GM12874 (cell line): ENCODE data around the gene KIRREL3.

Experiments used
- TF ChIP-seq, protein P1 (sequence below): IDR thresholded peaks from 2 replicates; pipeline ENCODE4 v1.5.1; 2011; ENCODE audit warnings: low read depth, mild to moderate bottlenecking, control low read depth, low read length, moderate library complexity; ENCODE audit not compliant: insufficient read depth

KIRREL3 gene

DNA sequence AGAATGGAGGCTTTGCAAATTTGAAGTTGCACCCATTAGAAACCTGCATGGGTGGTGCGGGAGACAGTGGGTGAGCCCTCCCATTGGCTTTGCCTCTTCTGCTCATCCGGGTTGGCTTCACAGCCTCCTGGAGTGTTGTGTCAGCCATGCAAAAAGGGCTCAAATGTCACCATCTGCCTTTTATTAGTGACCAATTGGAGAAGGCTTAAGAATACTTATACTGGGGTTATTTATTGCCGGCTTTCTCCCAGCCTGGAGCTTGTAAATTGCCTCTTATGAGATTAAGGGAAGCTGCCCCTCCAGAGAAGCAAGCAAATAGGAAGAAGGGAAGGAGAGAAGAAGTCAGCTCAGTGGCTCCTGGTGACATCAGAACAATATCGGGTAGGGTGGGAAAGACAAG, 462.5 kb downstream of the KIRREL3 start:
- TF ChIP-seq, protein P1, sequence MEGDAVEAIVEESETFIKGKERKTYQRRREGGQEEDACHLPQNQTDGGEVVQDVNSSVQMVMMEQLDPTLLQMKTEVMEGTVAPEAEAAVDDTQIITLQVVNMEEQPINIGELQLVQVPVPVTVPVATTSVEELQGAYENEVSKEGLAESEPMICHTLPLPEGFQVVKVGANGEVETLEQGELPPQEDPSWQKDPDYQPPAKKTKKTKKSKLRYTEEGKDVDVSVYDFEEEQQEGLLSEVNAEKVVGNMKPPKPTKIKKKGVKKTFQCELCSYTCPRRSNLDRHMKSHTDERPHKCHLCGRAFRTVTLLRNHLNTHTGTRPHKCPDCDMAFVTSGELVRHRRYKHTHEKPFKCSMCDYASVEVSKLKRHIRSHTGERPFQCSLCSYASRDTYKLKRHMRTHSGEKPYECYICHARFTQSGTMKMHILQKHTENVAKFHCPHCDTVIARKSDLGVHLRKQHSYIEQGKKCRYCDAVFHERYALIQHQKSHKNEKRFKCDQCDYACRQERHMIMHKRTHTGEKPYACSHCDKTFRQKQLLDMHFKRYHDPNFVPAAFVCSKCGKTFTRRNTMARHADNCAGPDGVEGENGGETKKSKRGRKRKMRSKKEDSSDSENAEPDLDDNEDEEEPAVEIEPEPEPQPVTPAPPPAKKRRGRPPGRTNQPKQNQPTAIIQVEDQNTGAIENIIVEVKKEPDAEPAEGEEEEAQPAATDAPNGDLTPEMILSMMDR, result no peak

GRCh38 chr11:126537492-126537891, 463.1 kb downstream of the KIRREL3 start:
- TF ChIP-seq, protein P1, result no peak

DNA sequence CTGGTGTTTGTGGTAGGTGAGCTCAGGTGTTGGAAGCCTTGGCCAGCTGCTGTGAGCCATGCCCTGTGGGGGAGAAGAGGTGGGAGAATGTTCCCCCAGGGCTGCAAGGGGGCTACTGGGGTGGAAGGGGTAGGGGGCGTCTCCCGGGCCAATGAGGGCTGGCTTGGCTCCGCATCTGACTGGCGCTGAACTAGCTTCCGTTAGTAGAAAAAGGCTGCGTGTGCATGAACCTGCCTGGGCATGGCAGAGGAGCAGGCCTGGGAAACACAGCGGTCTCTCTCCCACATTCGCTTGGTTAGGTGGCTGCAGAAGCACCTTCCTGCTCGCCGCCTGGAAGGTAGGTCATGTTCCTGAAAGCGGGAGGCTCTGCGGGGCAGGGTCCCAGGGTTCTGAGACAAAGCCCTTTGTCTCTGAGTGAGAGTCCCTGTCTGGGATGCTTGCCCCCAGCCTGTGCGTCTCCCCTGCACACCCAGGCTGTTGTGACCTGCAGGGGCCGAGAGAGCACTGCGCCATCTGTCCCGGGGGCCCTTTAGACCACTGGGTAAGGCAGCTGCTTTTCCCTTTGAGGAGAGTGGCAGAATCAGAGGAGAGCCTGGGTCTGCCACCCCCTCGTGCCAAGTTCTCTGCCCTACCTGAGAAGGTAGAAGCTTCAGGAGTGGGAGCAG, 466.3 kb downstream of the KIRREL3 start:
- TF ChIP-seq, protein P1, result no peak

GRCh38 chr11:126533560-126533959, 467.0 kb downstream of the KIRREL3 start:
- TF ChIP-seq, protein P1, result no peak

- TF ChIP-seq, protein P1, result no peak
These were observed 470.2 kb downstream of the KIRREL3 start for GRCh38 chr11:126530416-126530815.

GRCh38 chr11:126529037-126529436, 471.5 kb downstream of the KIRREL3 start:
- TF ChIP-seq, protein P1, result no peak

DNA sequence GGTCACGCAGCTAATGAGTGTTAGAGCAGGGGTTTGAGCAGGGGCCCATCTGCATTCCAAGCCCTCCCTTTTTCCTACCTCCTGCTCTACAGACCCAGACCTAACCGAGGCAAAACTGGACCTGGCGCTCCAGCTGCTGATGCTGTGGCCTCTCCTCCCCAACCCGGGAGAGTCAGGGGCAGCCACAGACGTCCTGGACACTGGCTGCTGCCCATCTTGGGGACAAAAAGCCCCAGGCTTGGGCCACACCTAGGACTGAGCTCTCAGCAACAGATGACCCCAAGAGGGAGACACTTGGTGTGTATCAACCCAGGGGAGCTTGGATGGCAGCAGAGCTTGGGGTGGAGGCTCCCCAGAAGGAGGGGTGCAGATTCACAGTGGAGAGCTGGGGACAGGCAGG, 472.5 kb downstream of the KIRREL3 start:
- TF ChIP-seq, protein P1, result no peak
